GM20431 (cell line): Measurements from ENCODE around the gene DPP4.

Experiments
- in situ Hi-C: fragments of 300-500 bp; cut with MseI, MboI; formaldehyde crosslinking; loops from one replicate; pipeline ENCODE4 v1.15.0; 2020; ENCODE audit warnings: low sequenced_read_pairs; ENCODE audit not compliant: unreplicated experiment

Gene DPP4

GRCh38 chr2:162090109-162090508 lies 16.1 kb upstream of the DPP4 start:
- in situ Hi-C loops, result no loop called here

- in situ Hi-C loops, result no loop called here
Observed at GRCh38 chr2:162086904-162087303, 12.9 kb upstream of the DPP4 start.

- in situ Hi-C loops, result no loop called here
Observed at GRCh38 chr2:162085090-162085891, 11.3 kb upstream of the DPP4 start.

GRCh38 chr2:162084536-162084935 lies 10.5 kb upstream of the DPP4 start:
- in situ Hi-C loops, result no loop called here

- in situ Hi-C loops, result no loop called here
Observed at GRCh38 chr2:162082681-162083080, 8.7 kb upstream of the DPP4 start.

- in situ Hi-C loops, result no loop called here
Observed at GRCh38 chr2:162082036-162082435, 8.0 kb upstream of the DPP4 start.

- in situ Hi-C loops, result no loop called here
Observed at GRCh38 chr2:162079514-162079913, 5.5 kb upstream of the DPP4 start.

GRCh38 chr2:162075689-162076132 lies 1.7 kb upstream of the DPP4 start:
- in situ Hi-C loops, result no loop called here

- in situ Hi-C loops, result no loop called here
Observed at GRCh38 chr2:162074928-162075688, 1.1 kb upstream of the DPP4 start.

- in situ Hi-C loops, result no loop called here
Observed at GRCh38 chr2:162074632-162074895, 549 bp upstream of the DPP4 start.

- in situ Hi-C loops, result no loop called here
Observed at GRCh38 chr2:162072976-162073887, 783 bp downstream of the DPP4 start.

GRCh38 chr2:162072181-162072702 lies 1.8 kb downstream of the DPP4 start:
- in situ Hi-C loops, result no loop called here

GRCh38 chr2:162071001-162071400 lies 3.0 kb downstream of the DPP4 start:
- in situ Hi-C loops, result no loop called here

GRCh38 chr2:162070228-162070936 lies 3.6 kb downstream of the DPP4 start:
- in situ Hi-C loops, result no loop called here

GRCh38 chr2:162069267-162069903 lies 4.6 kb downstream of the DPP4 start:
- in situ Hi-C loops, result no loop called here

- in situ Hi-C loops, result no loop called here
Observed at GRCh38 chr2:162067596-162067995, 6.4 kb downstream of the DPP4 start.

- in situ Hi-C loops, result no loop called here
Observed at GRCh38 chr2:162065767-162066166, 8.2 kb downstream of the DPP4 start.

GRCh38 chr2:162063899-162064298 lies 10.1 kb downstream of the DPP4 start:
- in situ Hi-C loops, result no loop called here

GRCh38 chr2:162063281-162063680 lies 10.7 kb downstream of the DPP4 start:
- in situ Hi-C loops, result no loop called here
